ENCODE data around the gene SHCBP1L. TPM values are rescaled to one million over a fixed set of nuclear protein-coding genes. Genes with fewer than 3 reads are reported as not detected.

Gene SHCBP1L
- total and polyA plus RNA-seq, 2 donors (not counting 1 experiment from before 2014, with no cell fraction given): not detected

DNA sequence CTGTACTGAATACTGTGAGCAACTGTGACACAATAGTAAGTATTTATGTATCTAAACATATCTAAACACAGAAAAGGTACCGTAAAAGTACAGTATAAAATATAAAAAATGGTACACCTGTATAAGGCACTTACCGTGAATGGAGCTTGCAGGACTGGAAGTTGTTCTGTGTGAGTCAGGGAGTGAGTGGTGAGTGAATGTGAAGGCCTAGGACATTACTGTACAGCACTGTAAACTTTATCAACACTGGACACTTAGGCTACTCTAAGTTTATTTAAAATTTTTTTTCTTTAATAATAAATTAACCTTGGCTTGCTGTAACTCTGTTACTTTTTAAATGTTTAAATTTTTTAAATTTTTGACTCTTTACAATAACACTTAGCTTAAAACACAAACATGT is 24.5 kb upstream of the SHCBP1L start:
- TF ChIP-seq, protein P1, sequence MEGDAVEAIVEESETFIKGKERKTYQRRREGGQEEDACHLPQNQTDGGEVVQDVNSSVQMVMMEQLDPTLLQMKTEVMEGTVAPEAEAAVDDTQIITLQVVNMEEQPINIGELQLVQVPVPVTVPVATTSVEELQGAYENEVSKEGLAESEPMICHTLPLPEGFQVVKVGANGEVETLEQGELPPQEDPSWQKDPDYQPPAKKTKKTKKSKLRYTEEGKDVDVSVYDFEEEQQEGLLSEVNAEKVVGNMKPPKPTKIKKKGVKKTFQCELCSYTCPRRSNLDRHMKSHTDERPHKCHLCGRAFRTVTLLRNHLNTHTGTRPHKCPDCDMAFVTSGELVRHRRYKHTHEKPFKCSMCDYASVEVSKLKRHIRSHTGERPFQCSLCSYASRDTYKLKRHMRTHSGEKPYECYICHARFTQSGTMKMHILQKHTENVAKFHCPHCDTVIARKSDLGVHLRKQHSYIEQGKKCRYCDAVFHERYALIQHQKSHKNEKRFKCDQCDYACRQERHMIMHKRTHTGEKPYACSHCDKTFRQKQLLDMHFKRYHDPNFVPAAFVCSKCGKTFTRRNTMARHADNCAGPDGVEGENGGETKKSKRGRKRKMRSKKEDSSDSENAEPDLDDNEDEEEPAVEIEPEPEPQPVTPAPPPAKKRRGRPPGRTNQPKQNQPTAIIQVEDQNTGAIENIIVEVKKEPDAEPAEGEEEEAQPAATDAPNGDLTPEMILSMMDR (conservative IDR thresholded peaks at IDR 0.05 in 1 of 2, IDR thresholded peaks at IDR 0.05 in 1 of 2; ENCODE audit: low read depth in 1 of 2, low read length in 2 of 2): no peak
- TF ChIP-seq EZH2 (IDR thresholded peaks at IDR 0.05; ENCODE audit: low read length, missing control alignments): no peak
- Histone ChIP-seq H3K4me3 (replicated peaks in 1 of 4; ENCODE audit: control extremely low read depth in 1 of 4, insufficient read depth in 1 of 4, low read depth in 3 of 4, low read length in 4 of 4) (no peak overlapping the region), H2AFZ (ENCODE audit: low read length) (no peak overlapping the region), H3K9me3 (ENCODE audit: control insufficient read depth, insufficient read depth, low read depth, low read length) (no peaks in the 10 kb centered on the region), H3K36me3 (ENCODE audit: control insufficient read depth, insufficient read depth, low read length) (no peaks in the 10 kb centered on the region), H3K4me2 (ENCODE audit: extremely low read depth, insufficient read depth, low read length) (no peak overlapping the region), H3K9ac (ENCODE audit: insufficient read depth, low read length) (no peak overlapping the region), H3K79me2 (ENCODE audit: control insufficient read depth, insufficient read depth, low read length) (no peaks in the 10 kb centered on the region), H3K4me1 (ENCODE audit: control insufficient read depth, extremely low read depth, insufficient read depth, low read length) (peaks cover 2% of the 10 kb centered on the region), H3K27me3 (ENCODE audit: control insufficient read depth, insufficient read depth, low read length) (no peaks in the 10 kb centered on the region), H4K20me1 (ENCODE audit: control insufficient read depth, extremely low read depth, insufficient read depth, low read length) (no peaks in the 10 kb centered on the region), H3K27ac (ENCODE audit: insufficient read depth, low read length) (no peak overlapping the region)
- DNase-seq (ENCODE audit: low read depth in 2 of 2): no peak

DNA sequence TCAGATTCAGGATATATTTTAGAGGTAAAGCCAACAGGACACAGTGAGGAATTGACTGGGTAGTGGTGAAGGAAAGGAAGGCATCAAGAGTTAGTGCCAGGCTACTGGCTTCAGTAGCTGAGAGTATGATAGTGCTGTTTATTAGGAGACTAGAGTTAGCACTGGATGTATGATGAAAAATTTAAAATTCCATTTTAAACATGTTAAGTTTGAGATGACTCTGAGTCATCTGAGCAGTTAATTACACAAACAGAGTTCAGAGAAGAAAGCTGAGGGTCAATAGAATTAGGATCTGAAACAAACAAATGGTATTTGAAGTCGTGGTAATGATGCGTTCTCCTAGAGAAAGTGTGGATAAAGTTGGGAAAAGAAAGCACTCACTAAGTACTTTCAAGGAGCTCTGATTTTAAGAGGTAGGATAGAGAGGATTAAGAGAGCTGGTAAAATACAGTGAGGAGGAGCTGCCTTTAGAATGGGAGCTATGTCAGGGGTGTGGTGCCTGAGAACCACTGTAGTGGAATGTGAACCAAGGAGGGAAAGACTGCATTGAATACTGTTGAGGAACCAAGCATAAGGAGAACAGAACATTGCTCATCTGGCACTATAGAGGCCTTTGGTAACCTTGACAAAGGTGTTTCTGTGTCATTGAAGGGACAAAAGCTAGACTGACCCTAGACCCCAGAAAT is 21.7 kb upstream of the SHCBP1L start:
- H3K27me3 ChIP-seq (ENCODE audit: control insufficient read depth, insufficient read depth, low read length): no peaks in the 10 kb centered on the region
- no peaks in the 10 kb centered on the region for H3K36me3 ChIP-seq (ENCODE audit: control insufficient read depth, insufficient read depth, low read length)
- TF ChIP-seq, protein P1 (conservative IDR thresholded peaks at IDR 0.05 in 1 of 2, IDR thresholded peaks at IDR 0.05 in 1 of 2; ENCODE audit: low read depth in 1 of 2, low read length in 2 of 2): no peak
- TF ChIP-seq EZH2 (IDR thresholded peaks at IDR 0.05; ENCODE audit: low read length, missing control alignments): no peak
- no peak overlapping the region for H3K9ac ChIP-seq (ENCODE audit: insufficient read depth, low read length)
- peak overlapping the region; percentile 34 for H2AFZ ChIP-seq (ENCODE audit: low read length)
- no peak overlapping the region for H3K4me3 ChIP-seq (replicated peaks in 1 of 4; ENCODE audit: control extremely low read depth in 1 of 4, insufficient read depth in 1 of 4, low read depth in 3 of 4, low read length in 4 of 4)
- no peak overlapping the region for H3K27ac ChIP-seq (ENCODE audit: insufficient read depth, low read length)
- no peaks in the 10 kb centered on the region for H3K79me2 ChIP-seq (ENCODE audit: control insufficient read depth, insufficient read depth, low read length)
- H3K4me2 ChIP-seq (ENCODE audit: extremely low read depth, insufficient read depth, low read length): peak overlapping the region; percentile 11
- no peaks in the 10 kb centered on the region for H4K20me1 ChIP-seq (ENCODE audit: control insufficient read depth, extremely low read depth, insufficient read depth, low read length)
- H3K4me1 ChIP-seq (ENCODE audit: control insufficient read depth, extremely low read depth, insufficient read depth, low read length): peaks cover 2% of the 10 kb centered on the region
- no peaks in the 10 kb centered on the region for H3K9me3 ChIP-seq (ENCODE audit: control insufficient read depth, insufficient read depth, low read depth, low read length)
- DNase-seq (ENCODE audit: low read depth in 2 of 2): no peak

DNA sequence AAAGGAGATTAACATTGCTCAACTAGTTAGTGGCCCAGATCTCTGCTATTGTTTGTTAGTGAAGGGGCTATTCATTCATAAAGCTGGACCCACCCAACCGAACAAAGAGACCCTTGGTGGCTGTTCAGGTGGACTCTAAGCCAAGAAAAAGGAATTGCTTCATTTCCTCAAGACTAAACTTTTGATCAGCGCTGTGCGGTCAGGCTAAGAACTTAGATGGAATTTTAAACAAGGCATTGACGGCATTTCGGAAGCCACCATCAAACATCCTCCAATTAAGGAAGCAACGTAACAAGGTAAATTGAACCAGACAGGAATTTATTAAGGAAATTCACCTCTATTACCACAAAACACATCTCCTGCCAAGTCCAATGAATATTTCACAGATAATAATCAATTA is 19.9 kb upstream of the SHCBP1L start:
- H3K4me1 ChIP-seq (ENCODE audit: control insufficient read depth, extremely low read depth, insufficient read depth, low read length): peaks cover 2% of the 10 kb centered on the region
- no peaks in the 10 kb centered on the region for H3K36me3 ChIP-seq (ENCODE audit: control insufficient read depth, insufficient read depth, low read length)
- H3K79me2 ChIP-seq (ENCODE audit: control insufficient read depth, insufficient read depth, low read length): no peaks in the 10 kb centered on the region
- DNase-seq (ENCODE audit: low read depth in 2 of 2): peak in 1 of 2 donors; percentile 52
- no peak overlapping the region for H3K27ac ChIP-seq (ENCODE audit: insufficient read depth, low read length)
- H3K4me3 ChIP-seq (replicated peaks in 1 of 4; ENCODE audit: control extremely low read depth in 1 of 4, insufficient read depth in 1 of 4, low read depth in 3 of 4, low read length in 4 of 4): no peak overlapping the region
- no peaks in the 10 kb centered on the region for H4K20me1 ChIP-seq (ENCODE audit: control insufficient read depth, extremely low read depth, insufficient read depth, low read length)
- no peak overlapping the region for H3K4me2 ChIP-seq (ENCODE audit: extremely low read depth, insufficient read depth, low read length)
- no peak overlapping the region for H3K9ac ChIP-seq (ENCODE audit: insufficient read depth, low read length)
- H3K27me3 ChIP-seq (ENCODE audit: control insufficient read depth, insufficient read depth, low read length): no peaks in the 10 kb centered on the region
- TF ChIP-seq, protein P1 (conservative IDR thresholded peaks at IDR 0.05 in 1 of 2, IDR thresholded peaks at IDR 0.05 in 1 of 2; ENCODE audit: low read depth in 1 of 2, low read length in 2 of 2): no peak
- no peak for TF ChIP-seq EZH2 (IDR thresholded peaks at IDR 0.05; ENCODE audit: low read length, missing control alignments)
- H3K9me3 ChIP-seq (ENCODE audit: control insufficient read depth, insufficient read depth, low read depth, low read length): no peaks in the 10 kb centered on the region
- no peak overlapping the region for H2AFZ ChIP-seq (ENCODE audit: low read length)

Measured in fibroblast of lung (primary cell).